Stimulated activated CD4-positive, alpha-beta T cell treated with anti-CD3 and anti-CD28 coated beads, Interleukin-1b, Interleukin-23, amount 100 ng/mL, for 48 hours (primary cell): ENCODE data around the gene UGGT2.
"Not testable (repeated sequence)": the region's sequence is repeated elsewhere in the genome, so short reads cannot be mapped to it uniquely, and the experiment has no call there.

Experiments used
- DNase-seq: peaks from one replicate; pipeline ENCODE4 v3.0.0-alpha.2; 2020

The UGGT2 gene

DNA sequence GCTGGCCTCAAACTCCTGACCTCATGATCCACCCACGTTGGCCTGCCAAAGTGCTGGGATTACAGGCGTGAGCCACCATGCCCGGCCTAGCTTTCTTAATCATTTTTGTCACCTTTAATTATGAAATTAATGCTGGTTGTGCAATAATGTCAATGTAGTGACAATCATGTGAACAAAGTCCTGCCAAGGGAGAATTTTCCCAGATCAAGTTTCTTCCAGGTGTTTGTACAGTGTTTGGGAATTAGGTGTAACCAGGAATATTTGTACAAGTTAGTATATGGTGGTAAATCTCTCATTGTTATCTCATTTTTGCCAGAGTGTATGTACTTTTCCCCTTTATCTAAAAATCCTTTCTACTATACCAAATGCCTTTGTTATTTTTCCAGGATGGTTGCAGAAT, 171.1 kb downstream of the UGGT2 start:
- no peak for DNase-seq

DNA sequence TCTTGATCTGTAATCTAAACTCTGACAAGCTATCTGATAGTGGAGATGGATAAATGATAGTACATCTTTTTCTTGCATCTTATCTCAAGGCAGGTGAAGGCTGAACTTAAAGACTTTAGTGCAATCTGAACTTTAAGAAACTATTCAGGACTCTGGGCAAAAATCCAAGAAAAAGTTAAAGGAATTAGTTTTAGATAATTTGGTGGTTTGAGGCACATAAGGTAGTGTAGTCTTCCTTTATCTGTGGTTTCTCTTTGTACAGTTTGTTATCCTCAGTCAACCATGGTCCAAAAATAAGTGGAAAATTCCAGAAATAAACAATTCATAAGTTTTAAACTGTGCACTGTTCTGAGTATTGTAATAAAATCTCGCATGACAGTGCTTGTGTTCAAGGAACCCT, 172.9 kb downstream of the UGGT2 start:
- DNase-seq = no peak

DNA sequence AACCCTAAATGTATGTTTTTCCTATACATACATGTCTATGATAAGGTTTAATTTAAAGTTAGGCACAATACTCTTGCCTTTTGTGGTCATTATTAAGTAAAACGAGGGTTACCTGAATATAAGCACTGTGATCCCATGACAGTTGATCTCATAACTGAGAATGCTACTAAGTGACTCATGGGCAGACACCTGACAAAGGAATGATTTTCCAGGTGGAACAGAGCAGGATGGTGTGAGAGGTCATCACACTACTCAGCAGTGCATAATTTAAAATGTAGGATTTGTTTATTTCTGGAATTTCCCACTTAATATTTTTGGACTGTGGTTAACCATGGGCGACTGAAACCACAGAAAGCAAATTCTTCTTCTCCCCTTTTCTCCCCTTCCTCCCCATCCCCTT, 178.9 kb downstream of the UGGT2 start:
- no peak for DNase-seq

DNA sequence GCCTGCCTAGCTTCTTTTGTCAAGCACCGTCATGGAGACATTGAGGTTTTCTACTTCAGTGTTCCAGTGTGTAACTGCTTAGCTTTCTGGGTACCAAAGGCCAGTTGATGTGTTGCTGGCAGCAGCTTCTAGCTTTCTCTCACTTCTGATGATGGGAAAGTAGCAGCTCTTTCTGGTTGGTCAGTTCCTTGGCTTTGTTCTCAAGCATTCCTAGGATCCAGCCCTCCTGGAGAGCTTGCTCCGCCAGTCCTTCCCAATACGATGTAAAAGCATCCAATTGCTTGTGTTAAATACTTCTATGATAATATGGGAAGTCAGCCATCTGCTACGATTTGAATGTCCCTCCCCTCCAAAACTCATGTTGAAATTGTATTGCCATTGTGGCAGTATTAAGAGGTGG, 182.8 kb downstream of the UGGT2 start:
- DNase-seq = no peak

DNA sequence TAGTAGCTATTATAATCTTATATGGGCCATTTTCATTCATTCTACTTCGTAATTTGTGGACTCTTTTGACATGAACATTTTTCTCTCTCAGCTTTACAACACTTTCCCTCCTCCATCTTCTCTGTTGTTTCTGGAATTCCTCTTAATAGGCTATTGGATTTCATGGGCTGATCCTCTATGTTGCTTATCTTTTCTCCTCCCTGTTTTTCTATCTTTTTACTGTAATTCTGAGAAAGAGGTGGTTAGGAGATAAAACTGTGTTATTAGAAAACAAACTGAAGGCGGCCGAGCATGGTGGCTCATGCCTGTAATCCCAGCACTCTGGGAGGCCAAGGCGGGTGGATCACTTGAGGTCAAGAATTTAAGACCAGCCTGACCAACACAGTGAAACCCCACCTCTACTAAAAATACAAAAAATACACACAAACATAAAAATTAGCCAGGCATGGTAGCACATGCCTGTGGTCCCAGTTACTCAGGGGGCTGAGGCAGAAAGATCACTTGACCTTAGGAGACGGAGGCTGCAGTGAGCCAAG, 188.1 kb downstream of the UGGT2 start:
- no peak for DNase-seq

DNA sequence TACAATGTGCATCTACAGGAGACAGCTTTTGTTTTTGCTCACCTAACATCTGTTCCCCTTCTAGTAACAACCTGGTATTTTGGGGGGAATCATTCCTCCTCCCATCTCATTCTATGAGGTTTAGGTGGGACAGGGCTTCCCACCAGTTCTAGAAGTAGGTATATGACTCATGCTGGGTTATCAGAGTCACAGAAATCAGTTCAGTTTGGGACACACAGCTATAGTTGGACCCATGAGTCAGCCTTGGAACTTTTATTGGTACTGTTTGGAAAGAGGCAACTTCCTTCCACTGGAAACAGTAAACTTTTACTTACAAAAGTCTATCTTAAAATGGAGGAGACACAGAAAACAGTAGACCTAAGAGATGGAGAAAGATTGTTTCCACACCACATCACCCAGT, 190.8 kb downstream of the UGGT2 start:
- no peak for DNase-seq

DNA sequence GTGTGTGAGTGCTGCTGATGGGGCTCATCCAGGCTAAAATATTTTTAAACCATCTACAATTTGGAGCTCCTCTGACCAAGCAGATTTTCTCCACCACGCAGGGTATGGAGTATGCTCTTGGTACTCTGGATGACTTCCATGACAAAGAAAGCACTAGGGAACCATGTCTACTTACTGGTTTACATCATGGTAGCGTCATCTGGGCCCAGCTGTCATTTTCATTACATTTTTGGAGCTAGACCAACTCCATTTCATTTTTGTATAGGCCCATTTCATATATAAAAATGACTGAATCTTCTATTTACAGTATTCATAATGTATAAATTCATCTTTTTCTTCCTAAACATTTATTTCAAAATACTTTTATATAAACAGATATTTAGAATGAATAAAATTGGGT, 191.9 kb downstream of the UGGT2 start:
- DNase-seq = no peak

DNA sequence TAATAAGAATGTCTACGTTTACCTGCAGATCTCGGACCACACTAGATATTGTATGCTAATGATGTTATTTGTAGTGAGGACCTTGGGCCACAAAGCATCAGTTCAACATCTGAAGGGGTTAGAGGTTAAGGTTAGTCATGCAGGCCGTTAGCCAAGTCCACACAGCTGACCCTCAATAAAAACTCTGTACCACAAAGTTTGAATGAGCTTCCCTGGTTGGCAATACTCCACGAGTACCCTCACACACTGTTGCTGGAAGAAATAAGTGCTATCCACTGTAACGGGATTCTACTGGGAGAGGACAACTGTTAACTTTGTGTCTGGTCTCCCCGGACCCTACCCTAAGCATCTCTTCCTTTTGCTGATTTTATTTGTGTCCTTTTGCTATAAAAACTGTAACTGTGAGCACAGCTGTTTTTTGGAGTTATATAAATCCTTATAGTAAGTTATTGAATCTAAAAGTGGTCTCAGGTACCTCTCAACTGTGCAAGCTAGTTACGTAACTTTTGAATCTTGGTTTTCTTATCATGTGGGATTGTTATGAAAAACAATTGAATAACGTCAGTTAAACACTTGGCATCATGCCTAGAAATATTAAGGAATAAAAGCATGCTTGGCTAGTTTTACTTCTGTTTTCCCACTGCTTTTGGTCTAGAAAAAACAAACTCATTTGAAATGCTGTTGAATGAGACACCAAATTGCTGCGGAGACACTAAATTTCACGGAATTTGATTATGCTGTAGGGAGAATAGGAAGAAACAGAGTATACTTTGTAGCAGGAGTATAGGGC, 194.7 kb downstream of the UGGT2 start:
- no peak for DNase-seq

DNA sequence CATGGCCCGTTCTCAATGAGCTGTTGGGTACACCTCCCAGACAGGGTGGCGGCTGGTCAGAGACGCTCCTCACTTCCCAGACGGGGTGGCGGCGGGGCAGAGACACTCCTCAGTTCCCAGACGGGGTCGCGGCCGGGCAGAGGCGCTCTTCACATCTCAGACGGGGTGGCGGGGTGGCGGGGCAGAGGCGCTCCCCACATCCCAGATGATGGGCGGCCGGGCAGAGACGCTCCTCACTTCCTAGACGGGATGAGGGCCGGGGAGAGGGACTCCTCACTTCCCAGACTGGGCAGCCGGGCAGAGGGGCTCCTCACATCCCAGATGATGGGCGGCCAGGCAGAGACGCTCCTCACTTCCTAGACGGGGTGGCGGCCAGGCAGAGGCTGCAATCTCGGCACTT, 207.5 kb downstream of the UGGT2 start:
- DNase-seq = not testable (repeated sequence)

DNA sequence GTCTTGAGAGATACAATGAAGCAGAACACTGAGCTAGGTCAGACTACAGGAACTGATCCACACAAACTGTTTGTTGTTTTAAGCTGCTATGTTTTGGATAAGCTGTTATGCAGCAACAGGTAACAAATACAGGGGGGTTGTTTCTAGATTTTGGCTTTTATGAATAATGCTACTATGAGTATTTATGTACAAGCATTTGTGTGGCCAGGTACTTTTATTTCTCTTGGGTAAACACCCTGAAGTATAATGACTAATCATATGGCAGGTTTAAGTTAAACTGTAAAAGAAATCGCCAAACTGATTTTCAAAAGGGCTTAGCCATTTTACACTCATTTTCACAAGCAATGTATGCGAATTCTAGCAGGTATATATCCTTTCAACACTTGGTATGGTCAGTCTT, 210.3 kb downstream of the UGGT2 start:
- no peak for DNase-seq

DNA sequence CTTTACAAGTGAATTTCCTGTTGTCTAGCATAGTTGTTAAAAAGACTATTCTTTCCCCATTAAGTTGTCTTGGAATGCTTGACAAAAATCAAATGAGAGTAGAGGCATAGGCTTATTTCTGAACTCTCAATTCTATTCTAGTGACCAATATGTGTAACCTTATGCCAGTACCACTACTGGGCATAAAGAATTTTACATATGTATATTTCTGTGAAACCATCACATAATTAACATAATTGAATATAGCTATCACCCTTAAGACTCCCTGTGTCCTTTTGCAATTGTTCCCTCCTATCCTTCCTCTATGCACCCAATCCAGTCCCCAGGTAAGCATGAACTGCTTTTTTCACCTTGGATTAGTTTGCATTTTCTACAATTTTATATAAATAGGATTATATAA, 211.3 kb downstream of the UGGT2 start:
- DNase-seq = no peak

DNA sequence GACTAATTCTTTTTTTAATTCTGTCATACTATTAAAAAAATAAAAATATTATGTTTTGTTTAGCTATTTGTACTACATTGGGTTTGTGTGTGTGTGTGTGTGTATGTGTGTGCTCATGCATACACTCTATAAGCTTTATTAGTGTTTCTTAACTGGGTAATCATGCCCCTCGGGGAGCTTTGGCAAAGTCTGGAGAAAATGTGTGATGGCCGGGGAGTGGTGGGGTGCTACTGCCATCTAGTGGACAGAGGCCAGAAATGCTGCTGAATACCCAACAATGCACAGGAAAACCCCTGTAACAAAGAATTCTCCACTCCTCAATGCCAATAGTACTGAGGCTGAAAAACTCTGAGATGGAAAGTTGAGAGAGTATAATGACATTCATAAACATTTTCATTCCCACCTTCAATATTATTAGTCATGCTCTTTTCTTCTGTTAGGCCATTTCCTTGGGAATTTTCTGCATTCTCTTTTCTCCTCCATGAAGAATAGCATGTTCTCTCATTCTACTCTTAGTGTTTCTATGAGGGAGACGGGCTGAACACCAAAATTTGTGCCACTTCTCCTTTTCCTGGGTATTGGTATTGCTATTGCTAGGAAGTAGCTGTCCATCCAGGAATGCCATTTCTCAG, 219.0 kb downstream of the UGGT2 start:
- peak; percentile 63 for DNase-seq

DNA sequence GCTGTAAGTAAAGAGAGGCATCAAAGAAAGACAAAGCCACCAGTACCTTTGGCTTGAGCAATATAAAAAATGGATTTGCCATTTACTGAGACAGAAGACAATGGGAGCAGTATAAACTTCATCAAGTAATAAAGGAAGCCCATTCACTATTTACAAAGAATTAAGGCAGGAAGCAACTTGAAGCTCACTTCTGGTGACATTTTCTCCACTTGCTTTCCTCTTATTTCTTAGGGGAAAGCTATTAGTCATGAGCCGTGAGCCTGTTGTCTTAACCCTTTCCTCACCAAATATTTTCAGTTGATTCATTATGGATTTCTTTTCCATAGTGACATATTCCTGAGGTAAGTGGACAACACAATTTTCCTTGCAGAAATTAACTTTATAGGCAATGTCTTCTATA, 219.5 kb downstream of the UGGT2 start:
- no peak for DNase-seq

DNA sequence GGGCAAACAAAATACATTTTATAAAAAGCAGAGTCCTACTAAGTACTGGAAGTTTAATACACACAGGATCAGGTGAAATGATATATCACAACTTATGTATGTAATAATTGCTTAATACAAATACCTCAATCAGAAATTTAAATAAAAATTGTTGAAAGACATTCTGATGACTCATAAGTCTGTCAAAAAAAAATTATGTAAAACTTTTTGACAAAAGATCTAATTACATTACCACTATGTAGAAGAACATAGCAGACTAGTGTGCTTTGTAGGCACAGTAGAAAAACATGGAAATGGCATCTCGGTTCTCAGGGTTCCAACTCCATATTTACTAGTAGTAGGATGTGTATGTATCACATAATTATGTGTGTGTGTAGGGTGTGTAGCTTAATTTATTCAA, 220.1 kb downstream of the UGGT2 start:
- no peak for DNase-seq

DNA sequence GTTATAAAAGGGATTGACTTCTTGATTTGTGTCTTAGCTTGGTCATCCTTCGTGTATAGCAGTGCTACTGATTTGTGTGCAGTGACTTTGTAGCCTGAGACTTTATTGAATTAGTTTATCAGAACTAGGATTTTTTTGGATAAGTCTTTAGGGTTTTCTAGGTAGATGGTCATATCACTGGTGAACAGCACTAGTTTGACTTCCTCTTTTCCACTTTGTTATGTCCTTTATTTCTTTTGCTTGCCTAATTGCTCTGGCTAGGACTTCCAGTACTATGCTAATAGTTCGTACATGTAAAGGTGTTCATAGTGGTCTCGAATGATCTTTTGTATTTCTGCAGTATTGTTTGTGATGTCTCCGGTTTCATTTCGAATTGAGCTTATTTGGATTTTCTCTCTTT, 230.9 kb downstream of the UGGT2 start:
- DNase-seq = no peak

DNA sequence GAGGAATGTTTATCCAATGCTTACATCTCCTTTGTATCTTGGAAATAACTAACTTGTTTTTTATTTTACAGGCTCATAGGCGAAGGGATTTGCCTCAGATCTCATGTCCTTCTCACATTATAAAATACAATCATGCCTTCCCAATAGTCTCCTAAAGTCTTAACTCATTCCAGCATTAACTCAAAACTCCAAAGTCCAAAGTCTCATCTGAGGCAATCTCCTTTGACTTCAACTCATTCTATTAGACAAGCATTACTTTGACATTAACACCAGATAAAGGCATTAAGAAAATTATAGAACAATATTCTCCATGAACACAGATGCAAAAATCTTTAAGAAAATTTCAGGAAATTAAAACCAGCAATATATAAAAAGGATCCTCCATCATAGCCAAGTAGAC, 238.7 kb downstream of the UGGT2 start:
- DNase-seq = no peak

DNA sequence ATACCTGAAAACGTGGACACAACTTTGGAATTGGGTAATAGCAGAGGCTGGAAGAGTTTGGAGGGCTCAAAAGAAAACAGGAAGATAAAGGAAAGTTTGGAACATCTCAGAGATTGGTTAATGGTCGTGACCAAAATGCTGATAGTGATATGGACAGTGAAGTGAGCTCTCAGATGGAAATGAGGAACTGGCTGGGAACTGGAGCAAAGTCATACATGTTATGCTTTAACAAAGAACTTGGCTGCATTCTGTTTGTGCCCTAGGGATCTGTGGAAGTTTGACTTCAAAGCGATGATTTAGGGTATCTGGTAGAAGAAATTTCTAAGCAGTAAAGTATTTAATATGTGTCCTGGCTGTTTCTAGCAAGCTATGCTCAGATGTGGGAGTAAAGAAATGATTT, 240.1 kb downstream of the UGGT2 start:
- no peak for DNase-seq

DNA sequence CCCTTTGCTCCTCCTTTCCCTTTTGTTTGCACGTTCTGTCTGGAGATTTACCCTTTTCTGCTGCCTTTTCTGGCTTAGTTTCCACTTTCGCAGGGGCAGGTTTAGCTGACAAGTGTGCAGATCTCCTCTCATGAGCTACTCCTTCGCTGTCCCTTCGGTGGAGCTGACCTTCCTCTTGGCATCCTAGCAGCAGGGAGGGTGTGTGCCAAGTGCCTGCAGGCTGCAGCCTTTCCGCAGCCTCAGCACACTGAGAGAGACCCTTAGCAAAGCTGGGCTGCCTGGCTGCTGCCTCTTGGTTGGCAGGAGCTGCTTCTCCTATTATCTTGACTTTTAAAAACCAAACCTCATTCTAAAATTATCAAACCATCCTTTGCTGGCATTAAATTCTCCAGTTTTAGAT, 243.8 kb downstream of the UGGT2 start:
- no peak for DNase-seq

DNA sequence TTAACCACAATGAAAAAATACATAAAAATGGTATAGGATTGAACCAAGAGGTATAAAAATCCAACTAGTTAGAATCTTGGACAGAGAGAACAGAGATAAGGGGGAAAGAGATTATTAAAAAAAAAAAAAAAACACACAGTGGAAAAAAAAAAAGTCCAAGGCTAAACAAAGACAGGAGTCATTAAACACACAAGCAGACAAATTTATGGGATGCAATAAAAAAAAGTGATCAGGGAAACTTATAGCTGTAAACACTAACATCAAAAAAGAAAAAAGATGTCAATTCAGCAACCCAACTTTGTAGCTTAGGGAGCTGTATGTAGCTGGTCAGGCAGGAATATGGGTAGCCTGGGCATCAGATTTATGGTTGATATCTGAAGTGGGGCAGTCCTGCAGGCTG, 247.3 kb downstream of the UGGT2 start:
- DNase-seq = no peak

DNA sequence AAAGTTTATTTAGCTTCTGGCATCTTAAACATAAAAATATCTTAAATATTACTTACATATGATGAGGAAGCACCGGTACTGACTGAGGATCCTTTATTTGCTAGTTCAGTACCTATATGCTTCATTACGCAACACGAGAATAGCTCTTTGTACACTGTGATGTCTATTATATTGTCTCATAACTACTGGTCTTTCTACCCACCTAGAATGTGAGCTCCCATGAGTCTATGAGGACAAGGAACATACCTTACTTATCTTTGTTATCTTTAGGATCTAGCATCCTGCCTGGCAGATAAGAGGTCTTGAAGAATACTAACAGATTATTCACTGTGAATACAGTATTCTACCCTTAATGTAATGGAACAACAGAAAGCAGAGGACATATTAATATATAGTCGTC, 251.4 kb downstream of the UGGT2 start:
- no peak for DNase-seq

DNA sequence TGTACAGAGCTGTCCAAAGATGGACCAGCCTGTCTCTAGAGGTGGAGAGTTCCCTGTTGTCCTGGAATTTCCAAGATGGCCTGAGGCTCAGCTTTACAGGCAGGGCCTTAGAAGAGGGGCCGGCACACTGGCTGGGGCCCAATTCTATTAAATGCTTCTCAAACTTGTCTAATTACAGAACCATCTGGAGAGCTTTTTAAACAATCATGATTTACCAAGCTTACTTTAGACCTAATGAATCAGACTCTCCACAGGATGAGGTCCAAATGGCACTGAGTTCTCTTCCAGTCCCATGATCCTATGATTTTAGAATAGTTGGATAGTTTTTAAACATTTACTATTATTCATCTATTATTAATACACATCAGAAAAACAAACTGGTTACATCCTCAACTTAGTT, 252.8 kb downstream of the UGGT2 start:
- DNase-seq = no peak

DNA sequence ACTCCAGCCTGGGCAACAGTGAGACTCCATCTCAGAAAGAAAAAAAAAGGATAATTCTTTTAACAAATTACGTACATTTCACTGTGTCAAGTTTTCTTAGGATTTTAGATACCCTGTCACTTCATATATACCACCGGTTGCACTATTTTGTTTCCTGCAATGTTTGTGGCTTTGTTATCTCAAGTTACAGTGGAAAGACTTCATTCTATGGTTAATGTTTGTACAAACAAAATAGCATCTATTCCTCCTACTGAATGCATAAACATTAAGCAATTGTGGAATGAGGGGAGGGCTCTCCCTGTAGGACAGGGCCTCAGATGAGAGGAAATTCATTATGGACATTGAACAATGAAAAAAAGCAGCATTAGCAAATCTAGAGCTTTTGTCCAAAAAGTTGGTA, 256.2 kb downstream of the UGGT2 start:
- no peak for DNase-seq

DNA sequence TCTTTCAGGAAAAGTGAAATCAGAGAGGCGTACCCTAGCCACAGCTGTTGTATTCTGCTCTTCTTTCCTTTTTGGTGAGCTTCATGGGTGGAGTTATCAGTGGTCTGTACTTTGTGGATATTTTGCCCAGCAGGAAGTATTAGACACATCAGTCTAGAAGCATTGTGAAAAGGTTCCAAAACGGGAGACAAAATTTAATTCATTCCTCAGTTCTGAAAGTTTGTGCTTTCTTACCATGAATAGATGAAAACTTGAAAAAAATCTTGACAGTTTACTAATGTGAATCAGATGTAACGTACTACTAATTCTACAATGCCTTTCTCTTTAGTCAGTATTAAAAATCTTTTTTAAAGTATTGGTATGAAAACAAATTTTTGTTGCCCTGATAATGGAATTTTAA, 259.4 kb downstream of the UGGT2 start:
- DNase-seq = no peak

DNA sequence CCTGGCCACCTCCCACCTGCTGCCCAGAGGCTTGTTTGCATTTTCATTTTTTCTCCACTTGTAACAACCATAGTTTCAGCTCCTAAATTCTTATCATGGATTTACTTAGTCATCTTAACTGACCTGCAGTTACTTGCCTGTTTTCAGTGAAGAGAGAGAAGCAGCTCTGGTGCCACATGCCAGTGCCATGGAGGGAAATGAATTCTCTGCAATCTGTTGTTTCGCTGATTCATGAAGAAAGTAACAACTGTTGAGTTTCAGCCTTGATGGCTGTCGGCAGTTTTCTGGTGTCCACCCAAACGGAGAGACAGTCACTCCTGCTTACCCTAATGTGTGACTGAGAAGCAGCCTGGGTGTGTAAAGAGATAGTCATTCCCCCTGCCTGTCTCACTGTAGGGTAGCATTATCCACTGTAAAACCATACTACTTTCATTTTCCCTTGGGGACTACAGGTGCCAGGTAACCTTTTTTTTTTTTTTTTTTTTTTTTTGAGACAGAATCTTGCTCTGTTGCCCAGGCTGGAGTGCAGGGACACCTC, 260.1 kb downstream of the UGGT2 start:
- DNase-seq = no peak
